Heart right ventricle (tissue), 16 donors: ENCODE results near the gene NCS1. TPM values are rescaled to one million over a fixed set of nuclear protein-coding genes. Genes with fewer than 3 reads are reported as not detected.
A peak's percentile ranks its signal among the peaks of the same experiment; 100 is the strongest.

Source experiments
- ATAC-seq, 8 donors: fragments of 200-7000 bp; cut with Tn5 transposase; one replicate each; pipeline ENCODE4 v1.9.1; 2020; ENCODE audit warnings: mild to moderate bottlenecking in 8 of 8, moderate library complexity in 8 of 8, moderate number of reproducible peaks in 1 of 8
- DNase-seq, 2 donors: peaks; one replicate each; pipeline ENCODE4 v3.0.0-alpha.2; 2020
- H3K27ac ChIP-seq, 10 donors: fragments of 200-600 bp; sonication (generic) in 2 of 10; one replicate each; pipeline versions ENCODE4 v1.5.0 to v1.8.0; 2020 to 2022; ENCODE audit warnings: mild to moderate bottlenecking in 3 of 10
- H3K27me3 ChIP-seq, 7 donors: fragments of 200-600 bp; one replicate each; pipeline ENCODE4 v1.8.0; 2021 to 2022; ENCODE audit warnings: mild to moderate bottlenecking in 2 of 7
- H3K36me3 ChIP-seq, 9 donors: fragments of 200-600 bp; sonication (generic) in 1 of 9; one replicate each; pipeline versions ENCODE4 v1.5.0 to v1.8.0; 2020 to 2022; ENCODE audit warnings: mild to moderate bottlenecking in 2 of 9
- H3K4me1 ChIP-seq, 9 donors: fragments of 200-600 bp; sonication (generic) in 1 of 9; one replicate each; pipeline versions ENCODE4 v1.5.0 to v1.8.0; 2020 to 2022; ENCODE audit warnings: mild to moderate bottlenecking in 4 of 9
- H3K4me3 ChIP-seq, 10 donors: fragments of 200-600 bp; sonication (generic) in 2 of 10; one replicate each; pipeline versions ENCODE4 v1.5.0 to v1.8.0; 2020 to 2022; ENCODE audit warnings: mild to moderate bottlenecking in 7 of 10, moderate library complexity in 2 of 10
- H3K9me3 ChIP-seq, 11 donors: fragments of 200-600 bp in 10 of 11; sonication (generic) in 2 of 11; one replicate each; pipeline versions ENCODE4 v1.5.0 to v1.8.0; 2013 to 2022; ENCODE audit warnings: mild to moderate bottlenecking in 2 of 11, control low read depth in 1 of 11, moderate library complexity in 1 of 11
- WGBS, 2 donors: extraction: QIAGEN DNeasy Blood & Tissue Kit; methylation state at CpG; one replicate each; pipeline ENCODE4 v1.1.7; 2013; ENCODE audit warnings: inconsistent platforms in 1 of 2; 5-methylcytosine and 5-hydroxymethylcytosine counted together
- intact Hi-C, 10 donors: fragments of 100-400 bp; cut with DNase I; formaldehyde crosslinking; loops; one replicate each; pipeline versions ENCODE4 v1.11.1 to v1.14.2; 2022
- polyA plus RNA-seq, 2 donors: library from polyadenylated mRNA; stranded (reverse); fragments of 200-250 nt; gene quantifications; one replicate each; pipeline ENCODE4 v1.2.3, GENCODE V29; 2013
- total RNA-seq, 10 donors: library from RNA; stranded (reverse); fragmentation: NEBNext Ultra II Directional in 3 of 10; extraction: Animal tissue kit (Norgen Biotek cat#: 25700) in 3 of 10; gene quantifications; one replicate each; pipeline versions ENCODE4 v1.2.1 to v1.2.4, GENCODE V29; 2021 to 2023
- TF ChIP-seq, protein P1 (sequence below), 9 donors: fragments of 200-600 bp; sonication (generic) in 2 of 9; IDR thresholded peaks; one replicate each; pipeline versions ENCODE4 v1.5.0 to v1.8.0; 2021 to 2022; ENCODE audit warnings: antibody characterized with exemption in 9 of 9, mild to moderate bottlenecking in 5 of 9, moderate library complexity in 1 of 9
- donor health status: Arrhythmogenic right ventricular cardiomyopathy.
- donor health status: ischemic (EF 13 %, LVEDD 7.1; RV severe dilation, severe dysfunction).
- donor health status: healthy with polysubstance abuse.
- donor health status: DM: no; HTN: yes; CAD: no.
- donor health status: DM: no; HTN: no; CAD: no.
- donor health status: ischemic (EF 25% LVEDD 6.9; RV normal size, moderate dysfunction).
- donor health status: ischemic (EF 25% LVEDD 5.7; RV mildly dilated, moderate dysfunction).
- donor health status: healthy.
- donor health status: DM: yes; HTN: yes; CAD: no.
- donor health status: Ischemic cardiomyopathy.
- donor health status: ischemic (EF 35%, LVEDD 5.7; RV mildly dilated, moderate dysfunction).
- donor health status: nonischemic (EF 11% LVEDD 7.7; RV severe dilation, severe dysfunction).
- donor health status: DM: yes; HTN: yes; CAD: no.
- donor health status: PGD.
- donor health status: ischemic (EF 29% LVEDD 5.4; RV normal size, mild dysfunction).
- donor health status: nonischemic (EF 23%, LVEDD 6.1; RV moderate dilation, normal function).

Gene NCS1
- total and polyA plus RNA-seq, 12 donors, result 2.0 to 16.2 (median 7.0) TPM

GRCh38 chr9:130142641-130143040, 29.6 kb upstream of the NCS1 start:
- DNase-seq (no peak), ATAC-seq (no peak)
- no peaks in the 10 kb centered on the region for H3K9me3 ChIP-seq
- peaks cover 0 to 43% (median 14%) of the 10 kb centered on the region in 7 donors for H3K27me3 ChIP-seq
- no peak overlapping the region for H3K4me3 ChIP-seq
- WGBS, 2 donors, result 78 to 81% methylated on average over 6 of the region's 6 CpGs
- TF ChIP-seq, protein P1, sequence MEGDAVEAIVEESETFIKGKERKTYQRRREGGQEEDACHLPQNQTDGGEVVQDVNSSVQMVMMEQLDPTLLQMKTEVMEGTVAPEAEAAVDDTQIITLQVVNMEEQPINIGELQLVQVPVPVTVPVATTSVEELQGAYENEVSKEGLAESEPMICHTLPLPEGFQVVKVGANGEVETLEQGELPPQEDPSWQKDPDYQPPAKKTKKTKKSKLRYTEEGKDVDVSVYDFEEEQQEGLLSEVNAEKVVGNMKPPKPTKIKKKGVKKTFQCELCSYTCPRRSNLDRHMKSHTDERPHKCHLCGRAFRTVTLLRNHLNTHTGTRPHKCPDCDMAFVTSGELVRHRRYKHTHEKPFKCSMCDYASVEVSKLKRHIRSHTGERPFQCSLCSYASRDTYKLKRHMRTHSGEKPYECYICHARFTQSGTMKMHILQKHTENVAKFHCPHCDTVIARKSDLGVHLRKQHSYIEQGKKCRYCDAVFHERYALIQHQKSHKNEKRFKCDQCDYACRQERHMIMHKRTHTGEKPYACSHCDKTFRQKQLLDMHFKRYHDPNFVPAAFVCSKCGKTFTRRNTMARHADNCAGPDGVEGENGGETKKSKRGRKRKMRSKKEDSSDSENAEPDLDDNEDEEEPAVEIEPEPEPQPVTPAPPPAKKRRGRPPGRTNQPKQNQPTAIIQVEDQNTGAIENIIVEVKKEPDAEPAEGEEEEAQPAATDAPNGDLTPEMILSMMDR (IDR thresholded peaks at IDR 0.05), result no peak
- no peaks in the 10 kb centered on the region for H3K36me3 ChIP-seq
- peaks cover 10 to 51% (median 32%) of the 10 kb centered on the region in 9 donors for H3K4me1 ChIP-seq
- intact Hi-C loops, result loop anchor here in 1 of 10 donors (5.0 kb wide), 1 partner anchor 45 kb away; no protein-coding TSS in a partner anchor
- no peak overlapping the region for H3K27ac ChIP-seq

DNA sequence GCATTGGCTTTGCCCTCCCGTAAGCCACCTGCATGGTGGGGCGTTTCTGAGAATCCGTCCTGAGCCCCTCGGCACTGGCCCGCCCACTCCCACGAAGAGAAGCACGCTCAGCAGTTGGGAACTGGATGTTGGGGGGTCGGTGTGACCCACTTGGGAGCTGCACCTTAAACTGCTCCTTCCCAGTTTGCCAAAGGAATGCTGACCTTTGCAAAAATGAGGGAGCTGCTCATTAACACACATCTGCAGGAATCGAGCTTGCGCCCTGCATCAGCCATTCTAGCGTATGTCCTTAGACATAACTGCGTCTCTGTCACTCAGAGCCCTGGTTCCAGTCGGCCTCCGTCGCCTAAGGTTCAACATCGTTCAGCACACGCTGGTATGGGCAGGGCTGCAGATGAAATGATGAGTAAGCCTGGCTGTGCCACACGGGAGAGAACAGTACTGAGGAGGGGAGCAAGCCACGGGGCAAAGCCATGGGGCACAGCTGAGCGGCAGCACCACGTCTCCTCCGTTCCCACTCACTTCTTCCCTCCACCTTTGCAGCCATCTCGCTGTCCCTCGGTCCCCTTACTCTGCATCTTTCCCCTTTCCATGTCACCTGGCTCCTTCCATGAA, 28.8 kb upstream of the NCS1 start:
- H3K27ac ChIP-seq, result no peak overlapping the region
- intact Hi-C loops, result loop anchor here in 1 of 10 donors (5.0 kb wide), 1 partner anchor 44 kb away; no protein-coding TSS in a partner anchor
- no peak for ATAC-seq
- no peaks in the 10 kb centered on the region for H3K36me3 ChIP-seq
- H3K4me3 ChIP-seq, result no peak overlapping the region
- 82 to 93% methylated on average over 24 of the region's 24 CpGs for WGBS, 2 donors
- peaks cover 0 to 43% (median 14%) of the 10 kb centered on the region in 7 donors for H3K27me3 ChIP-seq
- TF ChIP-seq, protein P1 (IDR thresholded peaks at IDR 0.05), result no peak
- DNase-seq, result no peak
- H3K9me3 ChIP-seq, result no peaks in the 10 kb centered on the region
- H3K4me1 ChIP-seq, result peaks cover 10 to 45% (median 32%) of the 10 kb centered on the region in 9 donors

GRCh38 chr9:130143958-130144366, 28.2 kb upstream of the NCS1 start:
- peak; percentile 36 to 57 for DNase-seq
- 16 to 31% methylated on average over 14 of the region's 14 CpGs for WGBS, 2 donors
- ATAC-seq, result peak; percentile 76 to 88 (median 82)
- Histone ChIP-seq H3K9me3 (no peaks in the 10 kb centered on the region), H3K4me3 (no peak overlapping the region), H3K27me3 (peaks cover 0 to 43% (median 14%) of the 10 kb centered on the region in 7 donors), H3K27ac (peak overlapping the region in 1 of 10 donors; percentile 23), H3K36me3 (no peaks in the 10 kb centered on the region), H3K4me1 (peaks cover 4 to 39% (median 28%) of the 10 kb centered on the region in 9 donors)
- intact Hi-C loops, result loop anchor here in 1 of 10 donors (5.0 kb wide), 1 partner anchor 43 kb away; no protein-coding TSS in a partner anchor
- TF ChIP-seq, protein P1 (IDR thresholded peaks at IDR 0.05), result no peak

DNA sequence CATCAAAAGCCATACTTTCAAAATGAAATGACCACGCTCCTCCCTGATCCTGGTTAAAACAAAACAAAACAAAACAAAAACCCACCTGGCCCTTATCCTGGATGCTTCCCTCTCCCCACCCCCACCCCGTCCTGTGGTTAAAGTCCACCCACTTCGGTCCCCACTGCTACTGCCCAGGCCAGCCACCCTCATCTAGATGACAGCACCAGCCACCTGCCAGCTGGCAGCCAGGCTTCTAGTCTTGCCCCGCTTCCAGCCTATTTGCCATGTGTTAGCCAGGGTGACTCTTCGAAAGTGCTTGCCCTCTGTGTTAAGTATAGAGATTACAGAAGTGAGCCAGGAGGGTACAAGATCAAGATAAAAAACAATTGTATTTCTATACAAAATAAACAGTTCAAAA, 27.5 kb upstream of the NCS1 start:
- peak; percentile 37 to 46 for DNase-seq
- no peak overlapping the region for H3K4me3 ChIP-seq
- H3K36me3 ChIP-seq, result no peaks in the 10 kb centered on the region
- H3K27ac ChIP-seq, result no peak overlapping the region
- peaks cover 0 to 43% (median 17%) of the 10 kb centered on the region in 7 donors for H3K27me3 ChIP-seq
- intact Hi-C loops, result loop anchor here in 1 of 10 donors (5.0 kb wide), 1 partner anchor 43 kb away; no protein-coding TSS in a partner anchor
- TF ChIP-seq, protein P1 (IDR thresholded peaks at IDR 0.05), result no peak
- ATAC-seq, result peak in 7 of 8 donors; percentile 58 to 90 (median 78)
- H3K9me3 ChIP-seq, result no peaks in the 10 kb centered on the region
- 58 to 59% methylated on average over 4 to 5 of the region's 5 CpGs for WGBS, 2 donors
- peaks cover 0 to 32% (median 20%) of the 10 kb centered on the region in 9 donors for H3K4me1 ChIP-seq
